Liver (tissue), 9 donors: ENCODE measurements around the gene KLRF1. TPM values are rescaled to one million over a fixed set of nuclear protein-coding genes. Genes with fewer than 3 reads are reported as not detected.

Source experiments
- DNase-seq: peaks from one replicate; pipeline ENCODE4 v3.0.0-alpha.2; 2017; ENCODE audit warnings: low spot score
- H3K27ac ChIP-seq, 2 donors: one replicate each; pipeline ENCODE4 v1.7.0; 2013; ENCODE audit warnings: inconsistent platforms in 2 of 2, low read length in 2 of 2, control low read depth in 1 of 2, low read depth in 1 of 2, mild to moderate bottlenecking in 1 of 2
- H3K27me3 ChIP-seq, 4 donors: one replicate each; pipeline versions ENCODE4 v1.6.1 to v1.7.0; 2013; ENCODE audit warnings: low read length in 3 of 4, inconsistent platforms in 1 of 4, mild to moderate bottlenecking in 1 of 4, moderate library complexity in 1 of 4; ENCODE audit not compliant: control insufficient read depth in 4 of 4, insufficient read depth in 4 of 4
- H3K36me3 ChIP-seq, 4 donors: one replicate each; pipeline versions ENCODE4 v1.6.1 to v1.7.0; 2013; ENCODE audit warnings: low read length in 3 of 4, mild to moderate bottlenecking in 3 of 4, low read depth in 1 of 4, moderate library complexity in 1 of 4; ENCODE audit not compliant: control insufficient read depth in 4 of 4, insufficient read depth in 3 of 4
- H3K4me1 ChIP-seq, 4 donors: one replicate each; pipeline versions ENCODE4 v1.6.1 to v1.7.0; 2013; ENCODE audit warnings: low read length in 3 of 4, mild to moderate bottlenecking in 3 of 4, moderate library complexity in 1 of 4; ENCODE audit not compliant: control insufficient read depth in 4 of 4, insufficient read depth in 4 of 4
- H3K4me3 ChIP-seq, 3 donors: one replicate each; pipeline versions ENCODE4 v1.6.1 to v1.7.0; 2013; ENCODE audit warnings: low read length in 3 of 3, control low read depth in 1 of 3, low read depth in 1 of 3, mild to moderate bottlenecking in 1 of 3
- H3K9ac ChIP-seq, 2 donors: one replicate each; pipeline ENCODE4 v1.7.0; 2013; ENCODE audit warnings: low read length in 2 of 2, mild to moderate bottlenecking in 2 of 2, moderate library complexity in 2 of 2, control low read depth in 1 of 2, low read depth in 1 of 2
- H3K9me3 ChIP-seq, 4 donors: one replicate each; pipeline versions ENCODE4 v1.6.1 to v1.7.0; 2013; ENCODE audit warnings: low read length in 3 of 4; ENCODE audit not compliant: control insufficient read depth in 4 of 4
- EGR1 ChIP-seq, 2 donors: IDR thresholded peaks; 2 replicates each; pipeline ENCODE4 v1.6.1; 2016 to 2018; ENCODE audit warnings: antibody characterized with exemption in 2 of 2, low read depth in 2 of 2
- FOXA1 ChIP-seq: IDR thresholded peaks from 2 replicates; pipeline ENCODE4 v1.6.1; 2016; ENCODE audit warnings: antibody characterized with exemption
- FOXA2 ChIP-seq: IDR thresholded peaks from 2 replicates; pipeline ENCODE4 v1.6.1; 2016; ENCODE audit warnings: antibody characterized with exemption
- GABPA ChIP-seq, 2 donors: IDR thresholded peaks in 1 of 2; conservative IDR thresholded peaks in 1 of 2; 2 replicates each; pipeline ENCODE4 v1.6.1; 2016; ENCODE audit warnings: antibody characterized with exemption in 2 of 2, mild to moderate bottlenecking in 1 of 2, moderate library complexity in 1 of 2
- HNF4A ChIP-seq, 2 donors: conservative IDR thresholded peaks; 2 replicates each; pipeline ENCODE4 v1.6.1; 2016; ENCODE audit warnings: antibody characterized with exemption in 2 of 2, mild to moderate bottlenecking in 2 of 2
- HNF4G ChIP-seq: IDR thresholded peaks from 2 replicates; pipeline ENCODE4 v1.6.1; 2016; ENCODE audit warnings: antibody characterized with exemption
- JUND ChIP-seq, 2 donors: IDR thresholded peaks; 2 replicates each; pipeline ENCODE4 v1.6.1; 2016; ENCODE audit warnings: antibody characterized with exemption in 2 of 2
- NR2F2 ChIP-seq: IDR thresholded peaks from 2 replicates; pipeline ENCODE4 v1.6.1; 2016; ENCODE audit warnings: antibody characterized with exemption
- RAD21 ChIP-seq, 2 donors: IDR thresholded peaks; 2 replicates each; pipeline ENCODE4 v1.6.1; 2016; ENCODE audit warnings: antibody characterized with exemption in 2 of 2, mild to moderate bottlenecking in 2 of 2
- RXRA ChIP-seq, 2 donors: IDR thresholded peaks; 2 replicates each; pipeline ENCODE4 v1.6.1; 2017 to 2018; ENCODE audit warnings: antibody characterized with exemption in 2 of 2, mild to moderate bottlenecking in 1 of 2
- SP1 ChIP-seq: IDR thresholded peaks from 2 replicates; pipeline ENCODE4 v1.6.1; 2018; ENCODE audit warnings: antibody characterized with exemption, mild to moderate bottlenecking
- TAF1 ChIP-seq: conservative IDR thresholded peaks from 2 replicates; pipeline ENCODE4 v1.6.1; 2016; ENCODE audit warnings: antibody characterized with exemption, mild to moderate bottlenecking
- YY1 ChIP-seq: IDR thresholded peaks from 2 replicates; pipeline ENCODE4 v1.6.1; 2016; ENCODE audit warnings: antibody characterized with exemption, mild to moderate bottlenecking
- WGBS: extraction: QIAGEN DNeasy Blood & Tissue Kit; methylation state at CpG from one replicate; pipeline ENCODE4 v1.1.7; 2013; 5-methylcytosine and 5-hydroxymethylcytosine counted together
- polyA plus RNA-seq, 2 donors: library from polyadenylated mRNA; stranded (reverse) in 1 of 2; unstranded in 1 of 2; fragments of 200-250 nt in 1 of 2; fragments of >200 nt in 1 of 2; fragmentation: Nextera tagmentation in 1 of 2; extraction: Ambion mirVana in 1 of 2; gene quantifications; one replicate each; pipeline versions ENCODE4 v1.2.1 to v1.2.3, GENCODE V29; 2013 to 2015
- total RNA-seq, 2 donors: library from RNA; depleted of rRNA; stranded (reverse); fragments of >200 nt; gene quantifications; one replicate each; pipeline ENCODE4 v1.2.3, GENCODE V29; 2014
- TF ChIP-seq, protein P1 (sequence below): IDR thresholded peaks from 2 replicates; pipeline ENCODE4 v1.6.1; 2016; ENCODE audit warnings: antibody characterized with exemption, mild to moderate bottlenecking
- TF ChIP-seq, protein P2 (sequence below): IDR thresholded peaks from 2 replicates; pipeline ENCODE4 v1.6.1; 2016; ENCODE audit warnings: antibody characterized with exemption
- TF ChIP-seq, protein P3 (sequence below): IDR thresholded peaks from 2 replicates; pipeline ENCODE4 v1.6.1; 2016; ENCODE audit warnings: antibody characterized with exemption
- donor health status: healthy.
- donor health status: healthy.
- donor health status: healthy.
- donor health status: healthy.
- donor health status: healthy.

The KLRF1 gene
- total and polyA plus RNA-seq, 4 donors = 0.18 to 1.5 (median 0.76) TPM

DNA sequence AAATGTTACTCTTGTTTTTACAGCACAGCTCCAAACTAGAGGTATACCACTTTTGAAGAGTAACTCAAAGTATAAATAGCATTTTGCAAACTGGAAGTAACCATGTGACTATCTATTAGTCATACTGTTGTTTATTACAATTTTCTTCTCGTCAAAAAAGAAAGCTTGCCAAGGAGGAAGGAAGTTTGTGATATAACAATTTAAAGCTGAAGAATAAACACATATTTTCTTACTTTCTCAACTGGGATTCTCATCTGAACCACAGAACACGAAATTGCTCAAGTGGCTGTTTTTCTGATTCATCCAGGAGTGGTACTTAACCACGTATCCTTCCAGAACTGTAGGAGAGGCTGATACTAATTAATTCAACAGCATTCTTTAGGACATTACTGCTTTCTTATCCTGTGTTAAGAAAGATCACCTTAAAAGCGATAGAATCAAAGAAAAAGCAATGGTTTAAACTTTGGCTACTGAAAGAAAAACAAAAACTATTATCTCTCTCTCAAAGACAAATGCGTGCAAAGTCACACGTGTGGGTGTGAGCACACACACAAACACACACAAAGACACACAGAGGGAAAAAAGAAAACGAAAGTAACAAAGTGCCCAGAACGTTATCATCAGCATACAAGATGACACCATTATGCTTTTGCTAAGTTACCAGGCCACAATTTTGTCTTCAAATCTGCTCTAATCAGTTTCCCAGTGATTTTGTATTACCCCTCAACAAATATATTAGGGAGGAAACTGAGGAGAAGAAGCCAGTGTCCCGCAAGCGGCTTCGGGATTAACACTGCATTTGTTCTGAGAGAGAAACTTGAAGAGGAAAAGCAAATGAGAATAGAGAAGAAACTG is 42.3 kb downstream of the KLRF1 start, which contains the start of gene CLEC2B:
Gene CLEC2B (minus strand): TSS at position 48 of the 855 bp plus-strand sequence.
- H3K9ac ChIP-seq = peak within 1 kb of the TSS; percentile 79 to 97

DNA sequence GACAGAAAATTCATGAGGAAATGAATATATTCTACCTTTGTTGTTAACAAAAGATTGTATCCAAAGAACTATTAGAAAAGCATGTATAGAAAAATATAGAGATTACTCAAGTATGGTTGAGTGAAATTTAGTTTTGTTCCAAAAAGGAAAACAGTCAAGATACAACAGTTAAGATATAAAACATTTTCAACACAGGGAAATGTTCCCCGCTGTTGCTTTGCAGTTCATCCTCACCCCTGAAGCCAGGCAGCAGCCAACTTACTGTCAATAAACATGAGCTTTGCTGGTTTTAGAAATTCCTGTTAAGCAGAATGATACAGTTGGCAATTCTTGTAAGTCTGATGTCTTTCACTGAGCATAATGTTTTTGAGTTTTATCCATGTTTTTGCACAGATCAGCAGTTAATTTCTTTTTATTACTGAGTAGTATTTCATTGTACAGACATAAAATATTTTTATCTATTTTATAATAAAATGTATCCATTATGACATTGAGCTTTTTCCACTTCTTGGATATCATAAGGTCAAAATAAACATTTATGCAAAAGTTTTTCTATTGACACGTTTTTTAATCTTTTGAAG is 43.1 kb downstream of the KLRF1 start:
- no peak for DNase-seq
- WGBS = 30% methylated on average over 2 of the region's 2 CpGs
- H3K4me3 ChIP-seq = peak overlapping the region in 2 of 3 donors; percentile 60 to 67
- no peak for TF ChIP-seq NR2F2
- TF ChIP-seq, protein P1, sequence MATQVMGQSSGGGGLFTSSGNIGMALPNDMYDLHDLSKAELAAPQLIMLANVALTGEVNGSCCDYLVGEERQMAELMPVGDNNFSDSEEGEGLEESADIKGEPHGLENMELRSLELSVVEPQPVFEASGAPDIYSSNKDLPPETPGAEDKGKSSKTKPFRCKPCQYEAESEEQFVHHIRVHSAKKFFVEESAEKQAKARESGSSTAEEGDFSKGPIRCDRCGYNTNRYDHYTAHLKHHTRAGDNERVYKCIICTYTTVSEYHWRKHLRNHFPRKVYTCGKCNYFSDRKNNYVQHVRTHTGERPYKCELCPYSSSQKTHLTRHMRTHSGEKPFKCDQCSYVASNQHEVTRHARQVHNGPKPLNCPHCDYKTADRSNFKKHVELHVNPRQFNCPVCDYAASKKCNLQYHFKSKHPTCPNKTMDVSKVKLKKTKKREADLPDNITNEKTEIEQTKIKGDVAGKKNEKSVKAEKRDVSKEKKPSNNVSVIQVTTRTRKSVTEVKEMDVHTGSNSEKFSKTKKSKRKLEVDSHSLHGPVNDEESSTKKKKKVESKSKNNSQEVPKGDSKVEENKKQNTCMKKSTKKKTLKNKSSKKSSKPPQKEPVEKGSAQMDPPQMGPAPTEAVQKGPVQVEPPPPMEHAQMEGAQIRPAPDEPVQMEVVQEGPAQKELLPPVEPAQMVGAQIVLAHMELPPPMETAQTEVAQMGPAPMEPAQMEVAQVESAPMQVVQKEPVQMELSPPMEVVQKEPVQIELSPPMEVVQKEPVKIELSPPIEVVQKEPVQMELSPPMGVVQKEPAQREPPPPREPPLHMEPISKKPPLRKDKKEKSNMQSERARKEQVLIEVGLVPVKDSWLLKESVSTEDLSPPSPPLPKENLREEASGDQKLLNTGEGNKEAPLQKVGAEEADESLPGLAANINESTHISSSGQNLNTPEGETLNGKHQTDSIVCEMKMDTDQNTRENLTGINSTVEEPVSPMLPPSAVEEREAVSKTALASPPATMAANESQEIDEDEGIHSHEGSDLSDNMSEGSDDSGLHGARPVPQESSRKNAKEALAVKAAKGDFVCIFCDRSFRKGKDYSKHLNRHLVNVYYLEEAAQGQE = peak; percentile 1
- peak in 1 of 2 donors; percentile 8 for TF ChIP-seq RAD21 (IDR thresholded peaks at IDR 0.05)
- peaks cover 0 to 3% (median 2%) of the 10 kb centered on the region in 4 donors for H3K4me1 ChIP-seq
- no peaks in the 10 kb centered on the region for H3K36me3 ChIP-seq
- H3K9me3 ChIP-seq = no peaks in the 10 kb centered on the region
- no peaks in the 10 kb centered on the region for H3K27me3 ChIP-seq
- H3K27ac ChIP-seq = peak overlapping the region; percentile 89
- H3K9ac ChIP-seq = peak overlapping the region in 1 of 2 donors; percentile 97

More for the DNA sequence above, 42.3 kb downstream of the KLRF1 start, which contains the start of gene CLEC2B:
- H3K9me3 ChIP-seq = no peaks in the 10 kb centered on the region
- TF ChIP-seq FOXA2 = no peak
- TF ChIP-seq, protein P2, sequence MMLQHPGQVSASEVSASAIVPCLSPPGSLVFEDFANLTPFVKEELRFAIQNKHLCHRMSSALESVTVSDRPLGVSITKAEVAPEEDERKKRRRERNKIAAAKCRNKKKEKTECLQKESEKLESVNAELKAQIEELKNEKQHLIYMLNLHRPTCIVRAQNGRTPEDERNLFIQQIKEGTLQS = peak; percentile 44
- TF ChIP-seq JUND (IDR thresholded peaks at IDR 0.05) = peak; percentile 60 to 80
- TF ChIP-seq SP1 = peak; percentile 21
- no peak for TF ChIP-seq HNF4A (conservative IDR thresholded peaks at IDR 0.05)
- TF ChIP-seq, protein P3, sequence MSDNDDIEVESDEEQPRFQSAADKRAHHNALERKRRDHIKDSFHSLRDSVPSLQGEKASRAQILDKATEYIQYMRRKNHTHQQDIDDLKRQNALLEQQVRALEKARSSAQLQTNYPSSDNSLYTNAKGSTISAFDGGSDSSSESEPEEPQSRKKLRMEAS = peak; percentile 21
- no peak for TF ChIP-seq RAD21 (IDR thresholded peaks at IDR 0.05)
- TF ChIP-seq FOXA1 = no peak
- no peak for TF ChIP-seq HNF4G
- peak in 1 of 2 donors; percentile 15 for TF ChIP-seq RXRA (IDR thresholded peaks at IDR 0.05)
- TF ChIP-seq EGR1 (IDR thresholded peaks at IDR 0.05; ENCODE audit: low read depth in 2 of 2) = no peak
- TF ChIP-seq, protein P1 = peak; percentile 11
- peak; percentile 73 for TF ChIP-seq TAF1
- peak; percentile 47 for TF ChIP-seq YY1
- no peak for TF ChIP-seq GABPA (IDR thresholded peaks at IDR 0.05 in 1 of 2, conservative IDR thresholded peaks at IDR 0.05 in 1 of 2)
- WGBS = 2% methylated on average over 11 of the region's 11 CpGs
- H3K4me3 ChIP-seq = peak within 1 kb of the TSS; percentile 60 to 67 (median 63)
- H3K27me3 ChIP-seq = no peaks in the 10 kb centered on the region
- H3K27ac ChIP-seq = peak within 1 kb of the TSS; percentile 89
- H3K36me3 ChIP-seq = no peaks in the 10 kb centered on the region
- DNase-seq = no peak
- H3K4me1 ChIP-seq = peaks cover 0 to 3% (median 2%) of the 10 kb centered on the region in 4 donors
